Stimulated activated CD4-positive, alpha-beta T cell treated with anti-CD3 and anti-CD28 coated beads, Interleukin-1b, Interleukin-23, amount 100 ng/mL, for 24 hours (primary cell): ENCODE data around the gene ITPR3.
A peak's percentile ranks its signal among the peaks of the same experiment; 100 is the strongest.

ENCODE experiments used
- DNase-seq, 4 experiments: peaks; one replicate each; pipeline ENCODE4 v3.0.0-alpha.2; 2020; ENCODE audit warnings: low read depth in 4 of 4, low spot score in 1 of 4

The ITPR3 gene

DNA sequence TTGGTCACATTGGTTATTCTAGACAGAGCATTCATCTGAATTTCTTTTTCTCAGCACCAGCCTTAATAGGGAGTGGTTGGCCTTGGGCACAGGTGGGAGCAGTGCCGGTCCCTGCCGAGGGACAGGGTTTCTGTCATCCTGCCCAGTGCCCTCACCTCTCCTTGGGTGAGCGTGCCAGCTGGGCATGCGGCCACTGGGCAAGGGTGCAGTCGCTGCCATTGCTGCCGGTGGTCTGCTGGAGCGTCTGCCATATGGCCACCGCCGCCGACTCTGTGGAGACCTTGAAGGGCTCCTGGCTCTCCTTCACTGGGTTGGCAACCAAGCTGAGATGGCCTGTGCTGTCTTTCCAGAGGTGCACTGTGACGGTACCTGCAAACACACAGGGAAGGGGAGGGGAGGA is 106.8 kb downstream of the ITPR3 start:
- no peak for DNase-seq

DNA sequence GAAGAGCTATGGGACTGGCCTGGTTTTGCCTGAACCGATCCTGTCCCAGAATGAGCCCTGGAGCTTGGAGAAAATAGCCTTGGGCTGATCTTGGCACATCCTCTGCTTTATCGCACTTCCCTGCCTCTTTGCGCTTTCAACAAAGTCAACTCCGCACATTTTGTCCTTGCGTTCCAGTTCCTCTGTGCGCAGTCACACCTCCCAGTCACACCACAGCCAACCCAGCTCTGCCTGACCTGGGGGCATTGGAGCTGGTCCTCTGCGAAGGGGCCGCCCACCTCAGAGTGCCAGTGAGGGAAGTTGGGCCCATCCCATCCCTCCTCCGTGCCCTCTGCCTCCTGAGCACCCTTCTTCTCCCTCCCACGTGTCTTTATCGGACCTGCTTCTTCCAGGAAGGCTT is 107.3 kb downstream of the ITPR3 start:
- no peak for DNase-seq

DNA sequence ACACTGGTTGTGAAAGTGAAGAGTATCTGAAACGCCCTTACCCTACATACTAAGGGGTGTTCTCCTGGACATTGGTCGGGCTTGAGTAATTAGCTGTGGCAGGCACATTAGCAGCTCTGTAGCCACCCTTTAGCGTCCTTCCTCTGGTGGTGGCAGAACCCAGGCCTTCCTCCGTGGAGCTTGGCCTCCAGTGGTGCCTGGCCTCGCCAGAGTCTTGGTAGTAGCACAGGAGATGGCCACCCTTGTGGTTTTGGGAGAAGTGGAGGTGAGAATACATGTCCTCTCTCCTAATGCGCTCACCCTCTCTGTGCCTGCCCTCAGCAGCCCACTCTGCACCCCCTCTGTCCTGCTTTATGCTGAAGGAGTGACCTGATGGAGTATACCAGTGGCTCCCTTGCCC is 107.9 kb downstream of the ITPR3 start:
- no peak for DNase-seq

DNA sequence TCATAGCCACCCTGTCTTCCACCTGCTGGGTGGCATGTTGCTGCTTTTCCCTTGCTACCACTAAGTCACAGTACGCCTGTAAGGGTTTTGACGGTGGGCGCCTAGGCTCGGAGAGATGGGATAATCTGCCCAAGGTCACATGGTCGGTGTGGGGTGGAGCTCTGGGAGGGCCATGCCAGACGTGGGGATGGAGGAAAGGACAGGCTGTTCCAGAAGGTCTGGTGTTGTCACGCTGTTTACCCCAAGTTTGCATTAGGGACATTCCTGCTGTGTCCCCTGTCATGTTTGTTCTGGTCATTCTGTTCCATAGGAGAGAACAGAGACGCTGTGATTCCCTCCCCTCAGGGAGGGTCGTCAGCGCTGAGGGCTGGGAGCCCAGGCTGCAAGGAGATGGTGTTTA is 109.5 kb downstream of the ITPR3 start:
- no peak for DNase-seq

DNA sequence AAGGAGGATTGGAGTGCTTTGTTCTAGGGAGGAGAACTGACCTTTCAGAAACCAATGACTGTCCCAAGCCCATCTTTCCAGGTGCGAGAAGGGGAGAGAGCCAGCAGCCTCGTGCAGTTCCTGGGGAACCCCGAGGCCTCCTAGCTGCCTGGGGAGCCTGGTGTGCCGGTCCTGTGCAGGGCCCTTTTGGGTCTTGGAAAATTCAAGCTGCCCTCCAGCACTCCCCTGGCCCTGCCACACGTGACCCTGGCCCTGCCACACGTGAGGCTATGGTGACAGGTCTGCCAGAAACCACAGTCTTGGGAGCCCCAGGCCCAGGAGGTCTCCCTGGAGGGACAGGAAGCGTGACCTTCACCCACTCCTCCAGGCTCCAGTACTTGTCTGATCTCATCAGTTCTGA is 109.9 kb downstream of the ITPR3 start:
- no peak for DNase-seq

DNA sequence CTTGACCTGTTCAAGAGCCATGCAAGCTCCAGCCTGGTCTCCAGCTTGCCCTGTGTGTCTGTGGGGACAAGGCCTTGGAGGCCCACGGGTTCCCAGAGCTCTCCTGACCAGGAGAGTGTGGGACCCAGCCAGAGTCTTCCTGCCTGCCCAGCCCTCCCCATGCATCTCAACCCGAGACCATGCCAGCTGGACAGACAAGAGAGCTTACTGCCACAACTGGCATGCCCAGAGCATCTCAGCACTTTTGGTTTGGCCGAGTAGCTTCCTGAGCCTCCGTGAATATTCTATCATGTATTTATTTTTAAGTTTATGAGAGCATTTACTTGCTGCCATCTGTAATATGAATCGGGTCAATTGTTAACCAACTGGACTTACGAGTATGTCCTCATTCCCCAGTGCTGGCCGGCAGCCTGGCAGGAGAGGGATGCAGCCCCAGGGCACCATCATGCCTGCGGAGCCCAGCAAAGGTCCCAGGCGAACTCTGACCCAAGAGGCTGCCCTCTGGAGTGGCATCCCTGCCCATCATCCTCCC is 110.7 kb downstream of the ITPR3 start:
- DNase-seq, result no peak

DNA sequence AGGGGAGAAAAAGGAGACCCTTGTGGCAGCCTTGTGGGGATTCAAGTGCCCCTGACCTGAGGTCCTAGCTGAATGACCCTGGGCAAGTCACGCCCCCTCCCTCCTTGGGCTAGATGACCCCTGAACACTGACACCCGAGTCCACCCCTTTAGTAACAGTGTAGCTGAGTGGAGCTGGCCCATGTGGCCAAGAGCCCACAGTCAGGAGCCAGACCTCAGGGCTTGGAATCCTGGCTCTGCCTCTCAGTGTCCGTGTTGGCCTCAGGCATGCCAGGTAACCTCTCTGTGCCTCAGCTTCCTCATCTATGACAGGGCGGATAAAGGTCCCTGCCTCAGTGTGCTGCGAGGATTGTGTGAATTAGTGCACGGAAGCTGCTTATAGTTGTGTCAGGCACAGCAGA is 111.3 kb downstream of the ITPR3 start:
- DNase-seq, result no peak

DNA sequence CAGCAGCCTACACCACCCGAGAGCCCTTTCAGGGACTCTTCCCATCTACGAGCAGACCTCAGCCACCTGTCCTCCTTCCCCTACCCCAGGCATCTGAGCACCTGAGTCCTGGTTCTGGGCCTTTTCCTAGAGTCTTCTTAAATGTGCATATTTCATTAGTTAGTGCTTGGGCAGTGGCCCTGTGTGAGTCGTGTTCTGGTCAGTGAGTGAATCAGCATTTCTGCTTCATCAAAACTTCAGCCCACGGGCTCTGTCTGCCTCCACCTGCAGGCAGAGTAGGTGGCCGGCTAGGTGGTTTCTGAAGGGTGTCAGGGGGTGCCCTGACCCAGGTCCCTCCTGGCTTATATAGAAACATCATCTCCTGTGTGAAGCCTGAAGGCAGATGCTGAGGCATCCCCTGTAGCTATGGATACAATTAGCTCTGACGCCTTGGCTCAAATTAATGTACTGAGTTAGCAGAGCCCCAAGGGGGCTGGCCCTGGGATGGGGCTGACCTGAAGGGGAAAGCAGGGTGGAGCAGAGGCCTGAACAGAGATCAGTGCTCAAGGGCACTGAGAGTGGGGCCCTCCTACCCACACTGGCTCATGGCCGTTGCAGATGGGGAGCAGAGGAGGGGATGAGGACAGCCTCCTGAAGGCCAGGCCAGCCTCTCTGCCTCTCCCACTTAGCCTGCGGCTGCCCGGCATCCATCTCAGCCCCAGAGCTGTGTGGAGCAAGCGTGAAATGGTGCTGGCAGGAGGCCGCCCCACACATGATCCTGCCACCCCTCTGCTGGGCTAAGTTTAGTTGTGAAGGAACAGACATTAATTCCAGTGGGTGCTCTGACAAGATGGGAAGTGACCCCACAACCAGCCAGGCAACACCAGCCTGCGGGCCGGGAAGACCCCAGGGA is 111.9 kb downstream of the ITPR3 start:
- DNase-seq, result no peak

DNA sequence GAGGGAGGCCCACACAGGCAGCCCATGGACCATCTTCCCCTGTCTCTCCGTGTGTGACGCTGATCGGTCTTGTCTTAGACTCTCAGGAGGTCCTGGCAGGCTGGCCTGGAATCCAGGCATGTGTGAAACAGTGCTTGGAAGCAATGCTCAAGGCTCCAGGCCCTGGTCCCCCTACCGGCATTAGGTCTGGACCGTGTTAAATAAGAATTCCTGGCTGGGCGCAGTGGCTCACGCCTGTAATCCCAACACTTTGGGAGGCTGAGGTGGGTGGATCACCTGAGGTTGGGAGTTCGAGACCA is 112.5 kb downstream of the ITPR3 start:
- no peak for DNase-seq

DNA sequence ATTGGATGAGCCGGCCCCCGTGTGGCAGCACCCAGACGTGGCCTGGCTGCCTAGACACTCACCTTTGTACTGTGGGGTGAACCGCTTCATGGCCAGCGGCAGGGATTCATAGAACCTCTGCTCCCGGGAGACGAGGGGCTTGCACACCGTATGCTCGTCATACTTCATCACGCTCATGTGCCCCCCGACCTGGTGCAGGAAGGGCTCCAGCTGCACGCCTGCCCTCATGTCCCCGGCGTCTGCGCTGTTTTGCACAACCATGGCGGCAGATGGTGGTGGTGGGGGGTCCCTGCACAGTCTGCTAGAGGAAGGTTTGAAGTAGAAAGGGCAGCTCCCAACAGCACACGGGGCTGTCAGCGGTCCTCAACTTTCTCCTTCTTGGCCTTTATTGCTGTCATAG is 114.1 kb downstream of the ITPR3 start:
- no peak for DNase-seq

DNA sequence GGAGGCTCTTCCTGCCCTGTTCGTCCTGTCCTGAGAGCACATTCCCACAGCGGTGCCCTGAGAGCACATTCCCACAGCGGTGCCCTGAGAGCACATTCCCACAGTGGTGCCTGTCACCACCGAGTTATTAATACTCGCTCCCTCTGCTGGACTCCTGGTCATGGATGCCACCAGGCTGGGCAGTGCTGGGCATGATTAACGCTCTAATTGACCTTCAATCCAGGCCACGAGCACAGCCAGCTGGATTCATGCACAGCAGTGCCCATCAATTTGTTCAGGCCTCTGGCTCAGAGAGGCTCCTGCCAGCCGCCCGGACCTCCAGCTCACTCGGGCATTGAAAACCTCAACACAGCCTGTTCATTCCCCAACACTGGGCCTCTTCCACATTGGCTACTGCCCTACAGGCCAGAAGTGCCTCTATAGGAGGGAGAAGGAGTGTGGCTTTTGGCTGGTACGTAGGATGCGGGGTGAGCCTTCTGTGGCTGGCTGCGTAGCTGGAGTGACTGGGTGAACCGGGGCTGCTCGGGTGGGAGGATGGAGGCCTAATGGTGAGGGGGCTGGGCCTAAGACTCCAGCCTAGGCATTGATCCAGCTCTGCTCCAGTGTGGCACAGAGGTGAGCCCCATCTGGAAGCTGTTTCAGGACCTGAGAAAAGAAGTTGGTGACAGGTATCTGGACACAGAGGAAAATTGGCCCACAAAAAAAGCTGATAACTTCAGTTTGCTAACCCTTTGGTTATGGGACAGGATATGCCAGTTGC is 116.3 kb downstream of the ITPR3 start:
- no peak for DNase-seq

DNA sequence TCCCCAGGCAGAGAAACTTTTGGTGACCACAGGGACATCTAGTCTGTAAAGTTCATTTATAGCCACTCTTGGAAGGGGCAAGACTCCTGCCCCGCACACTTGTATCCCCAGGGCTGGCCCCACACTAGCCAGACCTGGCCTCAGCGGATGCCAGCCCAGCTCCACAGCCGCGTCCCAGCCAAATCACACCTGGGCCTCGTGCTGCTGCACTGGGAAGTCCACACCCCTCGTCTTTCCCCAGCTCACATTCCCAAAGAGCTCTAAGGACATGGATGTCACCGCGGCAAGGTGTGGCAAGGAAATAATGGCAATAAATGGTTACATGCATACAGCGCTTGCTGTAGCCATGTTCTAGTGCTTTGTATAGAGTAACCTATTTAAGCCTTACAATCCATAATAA is 117.0 kb downstream of the ITPR3 start:
- DNase-seq, result no peak

DNA sequence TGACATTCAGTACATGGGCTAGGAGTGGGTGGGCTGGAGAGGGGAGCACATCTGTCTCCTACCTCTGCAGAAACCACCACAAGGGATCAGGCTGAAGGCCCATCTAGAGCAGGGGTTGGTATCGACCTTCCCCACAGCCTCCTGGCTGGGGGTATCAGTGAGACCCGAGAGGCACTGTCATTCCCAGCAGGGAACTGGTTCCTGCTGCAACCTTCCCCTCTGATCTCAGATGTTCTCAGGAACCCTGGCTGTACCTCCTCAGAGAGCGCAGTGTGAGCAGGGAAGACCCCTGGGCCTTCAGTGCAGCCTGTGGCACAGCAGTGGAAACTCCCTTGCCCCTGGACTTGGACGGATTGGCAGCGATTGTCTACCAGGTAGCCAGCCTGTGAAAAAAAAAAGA is 117.8 kb downstream of the ITPR3 start:
- no peak for DNase-seq

DNA sequence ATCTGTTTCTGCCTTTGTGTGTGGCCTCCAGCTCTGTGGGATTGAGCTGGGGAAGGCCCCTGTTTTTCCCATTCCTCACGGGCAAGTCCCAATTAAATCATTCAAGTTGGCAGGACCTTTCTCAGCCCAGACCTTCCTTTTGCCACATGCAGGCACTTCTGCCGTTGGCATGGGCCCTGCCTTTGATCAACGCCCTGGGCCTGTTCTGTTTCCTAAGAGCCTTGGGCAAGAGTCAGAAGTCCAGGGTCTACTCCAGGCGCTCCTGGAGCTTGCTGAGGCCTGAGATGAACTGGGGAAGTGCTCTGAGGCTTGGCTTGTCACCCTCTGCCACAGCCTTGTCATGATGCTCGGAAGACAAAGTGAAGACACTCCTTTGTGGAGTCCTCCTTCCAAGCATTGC is 118.4 kb downstream of the ITPR3 start:
- DNase-seq, result no peak

DNA sequence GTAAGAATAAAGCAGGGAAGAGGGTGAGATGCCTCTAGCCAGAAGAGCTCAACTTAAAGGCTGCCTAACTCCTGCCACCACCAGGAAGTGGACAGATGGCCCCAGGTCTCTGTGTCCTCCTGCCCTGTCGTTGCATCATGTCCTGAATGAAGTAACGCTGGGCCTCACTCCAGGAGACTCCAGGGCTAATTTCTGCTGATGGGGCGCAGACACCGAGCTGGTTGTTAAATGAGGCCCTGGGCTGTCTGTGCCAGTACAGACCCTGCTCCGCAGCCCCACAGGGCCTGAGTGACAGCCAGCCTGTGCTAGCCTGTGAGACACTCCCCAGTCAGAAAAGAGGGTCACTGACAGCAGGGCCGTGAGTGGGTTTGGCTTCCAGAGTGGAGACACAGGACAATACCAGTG is 119.1 kb downstream of the ITPR3 start:
- no peak for DNase-seq

DNA sequence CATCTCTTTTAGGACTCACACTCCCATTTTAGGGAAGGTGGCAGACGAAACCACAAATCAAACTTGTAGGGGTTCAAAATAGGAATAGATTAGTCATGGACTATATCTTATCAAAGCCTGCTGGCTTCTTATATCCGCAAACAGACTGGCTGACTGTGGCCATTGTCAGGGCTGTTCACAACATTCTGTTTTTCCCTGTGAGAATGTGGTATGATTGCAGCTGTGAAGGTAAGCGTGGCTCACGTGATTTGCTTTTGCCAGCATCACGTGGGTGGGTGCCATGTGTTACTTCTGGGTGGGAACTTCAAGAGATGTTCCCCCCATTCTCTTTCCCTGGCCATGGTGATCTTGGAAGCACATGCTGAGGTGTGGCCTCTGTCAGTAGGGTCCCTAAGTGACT is 119.7 kb downstream of the ITPR3 start:
- no peak for DNase-seq

DNA sequence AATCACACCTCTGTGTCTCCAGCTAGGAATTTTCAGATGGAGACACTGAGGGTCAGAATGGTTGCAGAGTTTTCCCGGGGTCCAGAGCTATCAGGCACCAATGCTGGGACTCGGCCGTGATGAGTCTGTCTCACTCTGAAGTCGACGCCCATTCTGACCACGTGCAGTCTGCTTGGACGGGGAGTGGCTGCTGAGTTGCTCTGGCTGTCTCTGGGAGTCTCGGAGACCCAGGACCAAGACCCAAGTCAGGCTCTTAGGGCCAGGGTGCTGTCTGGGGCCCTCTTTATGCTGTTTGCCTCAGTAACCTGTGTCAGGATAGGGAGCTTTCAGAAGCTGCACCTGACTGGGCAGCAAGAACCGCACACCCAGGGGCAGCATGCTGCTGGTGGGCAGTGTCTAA is 121.0 kb downstream of the ITPR3 start:
- no peak for DNase-seq

DNA sequence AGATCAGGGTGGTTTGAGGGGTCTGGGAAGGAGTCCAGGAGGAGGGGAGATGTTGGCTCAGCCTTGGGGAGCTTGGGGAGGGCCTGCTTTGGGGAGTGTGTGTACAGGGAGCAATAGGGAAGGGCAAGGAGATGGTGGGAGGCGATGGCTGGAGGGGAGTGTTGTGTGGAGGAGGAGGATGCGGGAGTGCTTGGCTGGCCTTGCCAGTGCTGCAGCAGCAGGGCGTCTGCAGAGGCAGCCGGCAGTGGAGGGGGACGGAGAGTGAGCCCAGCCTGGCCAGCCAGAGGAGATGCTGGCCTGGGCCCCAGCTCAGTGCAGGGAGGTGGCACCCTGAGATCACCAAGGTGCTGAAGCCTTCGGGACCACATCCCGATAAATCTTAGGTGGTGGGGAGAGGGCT is 121.7 kb downstream of the ITPR3 start:
- no peak for DNase-seq

DNA sequence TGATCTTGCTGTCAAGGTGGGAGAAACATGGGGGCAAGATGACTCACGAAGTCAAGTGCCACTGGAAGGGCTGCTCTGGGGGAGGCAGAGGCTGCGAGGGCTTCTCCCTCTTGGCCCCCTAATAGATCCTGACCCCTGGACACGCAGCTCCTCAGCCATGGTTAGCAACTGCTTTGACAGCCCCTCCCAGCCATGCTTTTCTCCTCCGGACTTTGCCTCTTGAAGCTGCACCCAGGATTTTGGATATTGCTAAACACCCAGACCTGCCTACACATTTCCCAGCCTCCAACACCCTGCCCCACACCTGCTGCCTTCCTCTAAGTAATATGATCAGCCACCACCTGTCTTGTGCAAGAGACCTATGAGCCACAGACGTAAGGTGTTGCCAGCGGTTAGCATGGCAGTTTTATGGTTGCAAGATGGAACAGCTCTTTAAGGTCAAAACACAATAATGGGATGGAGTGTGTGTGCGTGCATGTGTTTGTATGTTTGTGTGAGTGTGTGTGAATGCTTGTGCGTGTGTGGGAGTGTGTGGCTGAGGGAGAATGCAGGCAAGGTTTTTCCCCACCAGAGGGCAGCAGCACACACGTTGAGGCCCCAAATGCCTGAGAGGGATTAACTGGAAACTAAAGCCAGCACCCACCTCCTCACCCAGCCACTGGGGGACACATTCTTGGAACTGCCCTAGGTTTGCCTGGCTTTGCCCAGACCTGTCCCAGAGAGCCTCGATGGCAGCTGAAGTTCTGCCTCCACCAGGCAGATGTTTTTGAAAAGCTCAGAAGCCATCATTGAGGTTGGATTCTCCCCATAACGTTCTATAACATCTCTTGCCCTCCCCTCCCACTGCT is 123.1 kb downstream of the ITPR3 start:
- DNase-seq, result peak; percentile 47 to 62 (median 60)

DNA sequence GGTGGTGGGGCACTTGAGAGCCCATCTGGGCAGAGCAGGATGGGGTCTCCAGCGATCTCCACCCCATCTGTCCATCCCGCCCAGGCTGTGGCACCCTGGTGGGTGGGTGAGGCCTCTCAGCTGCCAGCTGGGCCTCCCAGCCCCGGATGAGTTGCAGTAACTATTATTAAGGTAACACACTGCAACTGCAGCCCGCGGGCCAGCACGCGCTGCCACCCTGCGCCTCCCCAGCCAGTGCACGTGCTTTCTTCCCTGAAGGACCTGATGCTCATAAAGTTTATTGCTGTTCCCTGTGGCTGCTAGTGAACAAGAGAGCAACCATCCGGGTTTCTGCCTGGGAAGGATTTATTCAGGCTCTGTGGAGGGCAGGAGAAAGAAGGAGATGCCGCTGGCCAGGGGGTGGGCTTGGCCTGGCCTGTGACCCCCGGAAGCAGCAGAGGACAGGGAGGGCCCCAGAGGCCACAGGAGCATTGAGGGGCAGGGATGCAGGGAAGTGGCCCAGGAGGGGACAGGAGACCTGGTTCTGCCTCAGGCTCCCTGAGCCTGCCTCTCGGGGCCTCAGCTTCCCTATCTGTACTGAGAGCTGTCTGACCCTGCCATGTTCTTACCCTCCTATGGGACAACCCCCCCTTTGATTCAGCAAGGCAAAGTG is 123.9 kb downstream of the ITPR3 start:
- DNase-seq, result no peak

DNA sequence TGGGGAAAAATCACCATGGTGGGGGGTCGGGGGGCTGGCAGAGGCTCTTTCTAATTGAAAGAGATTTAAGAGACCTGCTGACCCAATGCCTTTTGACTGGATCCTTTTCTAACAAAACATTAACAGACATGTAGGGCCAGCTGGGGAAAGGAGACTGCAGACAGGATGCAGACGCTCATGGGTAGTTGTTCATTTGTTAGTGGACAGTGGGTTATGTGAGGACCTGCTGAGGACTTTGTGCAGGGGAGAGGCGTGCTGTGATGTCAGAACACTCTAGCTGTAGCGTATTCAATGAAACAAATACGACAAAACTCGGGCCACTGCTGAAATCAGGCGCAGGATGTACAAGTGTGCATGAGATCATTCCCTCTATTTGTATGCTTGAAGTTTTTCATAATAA is 124.4 kb downstream of the ITPR3 start:
- DNase-seq, result no peak
